LNCaP clone FGC (cell line): Measurements from ENCODE around the gene TIMP1.

Experiments used
- DNase-seq: peaks from one replicate; pipeline ENCODE4 v3.0.0-alpha.2; 2011; ENCODE audit warnings: low read depth
- H3K4me3 ChIP-seq: 2 replicates; pipeline ENCODE4 v1.5.1; 2011; ENCODE audit warnings: mild to moderate bottlenecking, low read depth, low read length, control low read depth
- CTCF ChIP-seq: IDR thresholded peaks from 2 replicates; pipeline ENCODE4 v1.5.1; 2012; ENCODE audit warnings: mild to moderate bottlenecking; ENCODE audit not compliant: control insufficient read depth, insufficient read depth; ENCODE audit errors: extremely low read depth

The TIMP1 gene

GRCh38 chrX:47611926-47612325 lies 29.7 kb downstream of the TIMP1 start:
- no peak overlapping the region for H3K4me3 ChIP-seq
- DNase-seq: no peak
- TF ChIP-seq CTCF: no peak

- no peak overlapping the region for H3K4me3 ChIP-seq
- TF ChIP-seq CTCF: no peak
- no peak for DNase-seq
Observed at GRCh38 chrX:47612418-47612817, 30.2 kb downstream of the TIMP1 start.

GRCh38 chrX:47613082-47613481 lies 30.8 kb downstream of the TIMP1 start:
- no peak for TF ChIP-seq CTCF
- no peak overlapping the region for H3K4me3 ChIP-seq
- no peak for DNase-seq

- H3K4me3 ChIP-seq: no peak overlapping the region
- no peak for TF ChIP-seq CTCF
- no peak for DNase-seq
Observed at GRCh38 chrX:47614618-47615017, 32.4 kb downstream of the TIMP1 start.

GRCh38 chrX:47618923-47619485 lies 36.8 kb downstream of the TIMP1 start:
- H3K4me3 ChIP-seq: no peak overlapping the region; the same call in 1 of the 2 replicates
- no peak for TF ChIP-seq CTCF

GRCh38 chrX:47619486-47620302 lies 37.5 kb downstream of the TIMP1 start, which contains the start of gene SYN1:
Gene SYN1 (minus strand): TSS chrX:47619857. CDS start chrX:47619728, 129 bp downstream.
- peak within 1 kb of the TSS; percentile 31 for H3K4me3 ChIP-seq
- TF ChIP-seq CTCF: peak; percentile 19; the same call in 1 of the 2 replicates
- DNase-seq: no peak

More at GRCh38 chrX:47618923-47619485, 36.8 kb downstream of the TIMP1 start:
- no peak for DNase-seq
